Measurements from ENCODE around the gene RGS10.

DNA sequence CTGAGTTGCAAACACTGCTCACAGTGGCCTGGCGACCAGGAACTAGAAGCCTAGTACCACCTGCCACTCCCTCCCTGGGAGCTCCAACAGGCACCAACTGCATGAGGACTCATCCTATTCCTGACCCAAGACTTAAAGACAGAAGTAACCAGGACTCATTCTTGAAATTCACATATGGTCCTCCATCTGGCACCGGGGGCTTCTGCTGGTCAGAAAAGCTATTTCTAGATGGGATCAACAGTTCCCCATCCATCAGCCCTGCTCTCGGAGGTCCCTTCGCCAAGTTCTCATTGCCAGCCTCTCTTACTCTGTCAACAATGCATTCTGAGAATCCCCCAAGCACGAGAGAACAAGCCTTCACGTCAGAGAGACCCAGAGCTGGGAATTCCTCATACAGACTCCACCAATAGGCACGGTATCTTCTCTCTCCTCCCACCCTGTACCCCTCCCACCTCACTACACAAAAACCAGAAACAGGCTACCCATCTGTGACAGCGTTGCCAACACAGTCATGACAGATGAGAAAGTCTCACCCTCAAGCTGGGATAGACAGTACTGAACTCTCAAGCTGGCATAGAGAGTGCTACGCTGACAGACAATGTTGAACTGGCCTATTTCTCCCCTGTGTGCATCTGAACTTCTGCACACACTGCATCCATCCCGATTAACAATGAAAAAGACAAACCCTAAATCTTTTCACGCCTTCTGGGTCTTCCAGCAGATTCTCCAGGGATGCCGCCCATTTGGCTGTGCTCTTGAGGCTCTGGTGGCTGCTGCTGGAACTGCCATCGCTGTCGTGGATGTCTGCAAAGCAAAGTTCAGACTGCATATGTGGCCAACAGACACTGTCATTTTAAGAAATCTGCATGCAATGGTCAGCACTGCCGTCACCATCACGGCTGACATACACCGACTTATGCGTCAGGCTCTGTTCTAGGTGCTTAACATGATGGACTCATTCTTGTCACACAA is 15.6 kb downstream of the RGS10 start:
- TF ChIP-seq JUND (IDR thresholded peaks at IDR 0.05; ENCODE audit: low read depth, low read length), result no peak
- no peak for TF ChIP-seq RBBP5 (conservative IDR thresholded peaks at IDR 0.05)
- no peak for TF ChIP-seq ESRRA (IDR thresholded peaks at IDR 0.05; ENCODE audit: low read length)
- no peak for TF ChIP-seq EP300 (IDR thresholded peaks at IDR 0.05; ENCODE audit: borderline replicate concordance in 1 of 2, control insufficient read depth in 1 of 2, low read depth in 2 of 2, low read length in 2 of 2)
- no peak for TF ChIP-seq KDM1A (IDR thresholded peaks at IDR 0.05; ENCODE audit: borderline replicate concordance)
- no peak for TF ChIP-seq EZH2 (IDR thresholded peaks at IDR 0.05; ENCODE audit: borderline replicate concordance, control insufficient read depth, low read depth, low read length)
- TF ChIP-seq ZNF24 (IDR thresholded peaks at IDR 0.05), result no peak
- no peak for TF ChIP-seq POLR2A (IDR thresholded peaks at IDR 0.05; ENCODE audit: low read depth, low read length)
- no peak for TF ChIP-seq TARDBP (IDR thresholded peaks at IDR 0.05; ENCODE audit: borderline replicate concordance)
- TF ChIP-seq RCOR1 (conservative IDR thresholded peaks at IDR 0.05; ENCODE audit: low read depth, low read length), result no peak
- TF ChIP-seq, protein P1, sequence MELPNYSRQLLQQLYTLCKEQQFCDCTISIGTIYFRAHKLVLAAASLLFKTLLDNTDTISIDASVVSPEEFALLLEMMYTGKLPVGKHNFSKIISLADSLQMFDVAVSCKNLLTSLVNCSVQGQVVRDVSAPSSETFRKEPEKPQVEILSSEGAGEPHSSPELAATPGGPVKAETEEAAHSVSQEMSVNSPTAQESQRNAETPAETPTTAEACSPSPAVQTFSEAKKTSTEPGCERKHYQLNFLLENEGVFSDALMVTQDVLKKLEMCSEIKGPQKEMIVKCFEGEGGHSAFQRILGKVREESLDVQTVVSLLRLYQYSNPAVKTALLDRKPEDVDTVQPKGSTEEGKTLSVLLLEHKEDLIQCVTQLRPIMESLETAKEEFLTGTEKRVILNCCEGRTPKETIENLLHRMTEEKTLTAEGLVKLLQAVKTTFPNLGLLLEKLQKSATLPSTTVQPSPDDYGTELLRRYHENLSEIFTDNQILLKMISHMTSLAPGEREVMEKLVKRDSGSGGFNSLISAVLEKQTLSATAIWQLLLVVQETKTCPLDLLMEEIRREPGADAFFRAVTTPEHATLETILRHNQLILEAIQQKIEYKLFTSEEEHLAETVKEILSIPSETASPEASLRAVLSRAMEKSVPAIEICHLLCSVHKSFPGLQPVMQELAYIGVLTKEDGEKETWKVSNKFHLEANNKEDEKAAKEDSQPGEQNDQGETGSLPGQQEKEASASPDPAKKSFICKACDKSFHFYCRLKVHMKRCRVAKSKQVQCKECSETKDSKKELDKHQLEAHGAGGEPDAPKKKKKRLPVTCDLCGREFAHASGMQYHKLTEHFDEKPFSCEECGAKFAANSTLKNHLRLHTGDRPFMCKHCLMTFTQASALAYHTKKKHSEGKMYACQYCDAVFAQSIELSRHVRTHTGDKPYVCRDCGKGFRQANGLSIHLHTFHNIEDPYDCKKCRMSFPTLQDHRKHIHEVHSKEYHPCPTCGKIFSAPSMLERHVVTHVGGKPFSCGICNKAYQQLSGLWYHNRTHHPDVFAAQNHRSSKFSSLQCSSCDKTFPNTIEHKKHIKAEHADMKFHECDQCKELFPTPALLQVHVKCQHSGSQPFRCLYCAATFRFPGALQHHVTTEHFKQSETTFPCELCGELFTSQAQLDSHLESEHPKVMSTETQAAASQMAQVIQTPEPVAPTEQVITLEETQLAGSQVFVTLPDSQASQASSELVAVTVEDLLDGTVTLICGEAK (IDR thresholded peaks at IDR 0.05; ENCODE audit: borderline replicate concordance), result no peak
- TF ChIP-seq, protein P2, sequence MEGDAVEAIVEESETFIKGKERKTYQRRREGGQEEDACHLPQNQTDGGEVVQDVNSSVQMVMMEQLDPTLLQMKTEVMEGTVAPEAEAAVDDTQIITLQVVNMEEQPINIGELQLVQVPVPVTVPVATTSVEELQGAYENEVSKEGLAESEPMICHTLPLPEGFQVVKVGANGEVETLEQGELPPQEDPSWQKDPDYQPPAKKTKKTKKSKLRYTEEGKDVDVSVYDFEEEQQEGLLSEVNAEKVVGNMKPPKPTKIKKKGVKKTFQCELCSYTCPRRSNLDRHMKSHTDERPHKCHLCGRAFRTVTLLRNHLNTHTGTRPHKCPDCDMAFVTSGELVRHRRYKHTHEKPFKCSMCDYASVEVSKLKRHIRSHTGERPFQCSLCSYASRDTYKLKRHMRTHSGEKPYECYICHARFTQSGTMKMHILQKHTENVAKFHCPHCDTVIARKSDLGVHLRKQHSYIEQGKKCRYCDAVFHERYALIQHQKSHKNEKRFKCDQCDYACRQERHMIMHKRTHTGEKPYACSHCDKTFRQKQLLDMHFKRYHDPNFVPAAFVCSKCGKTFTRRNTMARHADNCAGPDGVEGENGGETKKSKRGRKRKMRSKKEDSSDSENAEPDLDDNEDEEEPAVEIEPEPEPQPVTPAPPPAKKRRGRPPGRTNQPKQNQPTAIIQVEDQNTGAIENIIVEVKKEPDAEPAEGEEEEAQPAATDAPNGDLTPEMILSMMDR (IDR thresholded peaks at IDR 0.05 in 2 of 3, conservative IDR thresholded peaks at IDR 0.05 in 1 of 3; ENCODE audit: control insufficient read depth in 2 of 3, extremely low read depth in 1 of 3, insufficient read depth in 1 of 3, low read depth in 3 of 3, low read length in 3 of 3), result peak in 1 of 3 experiments; percentile 24; a peak in 2 of 6 replicates
